ENCODE results near the gene ANKRD62. TPM values are rescaled to one million over a fixed set of nuclear protein-coding genes. Genes with fewer than 3 reads are reported as not detected.

The ANKRD62 gene
- total and polyA plus RNA-seq, 2 of the 4 experiments (the other 2 are of a cell fraction), result not detected

- Histone ChIP-seq H4K20me1 (ENCODE audit: insufficient read depth, low read length) (no peaks in the 10 kb centered on the region), H4K5ac (ENCODE audit: low read depth, low read length) (no peak overlapping the region), H2BK15ac (ENCODE audit: low read depth, low read length) (no peak overlapping the region), H3K27ac (ENCODE audit: insufficient read depth, low read length) (no peak overlapping the region), H4K8ac (ENCODE audit: low read depth in 2 of 2, low read length in 2 of 2) (no peak overlapping the region), H3K56ac (ENCODE audit: extremely low read depth, insufficient read depth, low read length) (no peak overlapping the region), H3K79me1 (ENCODE audit: low read depth in 1 of 2, low read length in 2 of 2) (no peaks in the 10 kb centered on the region), H3K9ac (ENCODE audit: low read depth, low read length) (no peak overlapping the region), H3K27me3 (ENCODE audit: control insufficient read depth, insufficient read depth, low read length) (peaks cover 7% of the 10 kb centered on the region), H2BK5ac (ENCODE audit: low read depth, low read length, poor library complexity, severe bottlenecking) (no peak overlapping the region), H3K4me2 (ENCODE audit: low read depth, low read length) (no peak overlapping the region), H3K18ac (ENCODE audit: low read depth, low read length) (no peak overlapping the region), H2AK5ac (ENCODE audit: low read depth, low read length) (no peak overlapping the region), H2AK9ac (replicated peaks; ENCODE audit: low read depth, low read length, poor library complexity) (no peak overlapping the region), H2BK20ac (ENCODE audit: low read depth, low read length) (no peak overlapping the region), H3K4me1 (ENCODE audit: control insufficient read depth, insufficient read depth, low read length) (no peaks in the 10 kb centered on the region), H3K4me3 (ENCODE audit: insufficient read depth, low read depth, low read length) (no peak overlapping the region), H2BK120ac (ENCODE audit: low read depth, low read length) (no peak overlapping the region), H3K4ac (ENCODE audit: low read depth, low read length) (no peak overlapping the region), H3K14ac (replicated peaks; ENCODE audit: low read depth, low read length) (no peak overlapping the region), H2AFZ (replicated peaks; ENCODE audit: low read length, poor library complexity) (no peak overlapping the region), H3K23ac (ENCODE audit: low read depth, low read length) (no peak overlapping the region), H4K91ac (ENCODE audit: insufficient read depth, low read depth, low read length) (no peak overlapping the region), H3K9me1 (ENCODE audit: insufficient read depth, low read length) (no peaks in the 10 kb centered on the region), H3K36me3 (ENCODE audit: control insufficient read depth, insufficient read depth, low read length) (no peaks in the 10 kb centered on the region), H3K9me3 (ENCODE audit: control insufficient read depth, insufficient read depth, low read length) (no peaks in the 10 kb centered on the region)
- in situ Hi-C loops (cut with MboI; ENCODE audit: low sequenced_read_pairs) (no loop called here), dilution Hi-C loops (cut with HindIII; ENCODE audit: low sequenced_read_pairs, unreplicated experiment) (no loop called here), intact Hi-C loops (cut with micrococcal nuclease) (no loop called here)
- POLR2A ChIA-PET (ENCODE audit: unreplicated experiment), result no interaction called here
- BruUV-seq (replicated peaks), result no TSS peak
- no CpG with 5 or more reads among the region's 1 CpG for WGBS, 2 experiments (ENCODE audit: extremely low coverage in 2 of 2, insufficient read length in 1 of 2)
- CTCF ChIA-PET, result no interaction called here
- TF ChIP-seq NFE2L2 (IDR thresholded peaks at IDR 0.05; ENCODE audit: low read depth, low read length), result no peak
- no peak for TF ChIP-seq RCOR1 (IDR thresholded peaks at IDR 0.05; ENCODE audit: insufficient replicate concordance, low read length)
- no peak for TF ChIP-seq FOS (IDR thresholded peaks at IDR 0.05; ENCODE audit: low read depth, low read length)
- TF ChIP-seq USF2 (IDR thresholded peaks at IDR 0.05; ENCODE audit: low read depth, low read length), result no peak
- no peak for TF ChIP-seq CHD1 (IDR thresholded peaks at IDR 0.05; ENCODE audit: low read depth, low read length)
- DNase-seq (no peak), ATAC-seq (ENCODE audit: low read depth) (no peak)
Measured at GRCh38 chr18:12072996-12073395, 20.6 kb upstream of the ANKRD62 start.

Measured in IMR-90 (cell line).